ENCODE results near the gene HIPK3.
"Not testable (repeated sequence)": the region's sequence is repeated elsewhere in the genome, so short reads cannot be mapped to it uniquely, and the experiment has no call there.

The HIPK3 gene

GRCh38 chr11:33296695-33297094 lies 39.5 kb downstream of the HIPK3 start:
- H3K4me1 ChIP-seq (ENCODE audit: control insufficient read depth, insufficient read depth, low read length): no peaks in the 10 kb centered on the region
- H3K27me3 ChIP-seq (ENCODE audit: control insufficient read depth, insufficient read depth, low read length, poor library complexity, severe bottlenecking): no peaks in the 10 kb centered on the region
- H3K36me3 ChIP-seq (ENCODE audit: control insufficient read depth, insufficient read depth, low read length): no peaks in the 10 kb centered on the region
- H3K27ac ChIP-seq (ENCODE audit: insufficient read depth, low read depth, low read length, poor library complexity, severe bottlenecking): no peak overlapping the region
- 95% methylated on average over 5 of the region's 5 CpGs for WGBS, 2 experiments
- H3K9me3 ChIP-seq (ENCODE audit: control insufficient read depth, low read length): no peaks in the 10 kb centered on the region
- no peak overlapping the region for H3K4me3 ChIP-seq (ENCODE audit: insufficient read depth, low read depth, low read length)

- Histone ChIP-seq H3K4me1 (ENCODE audit: control insufficient read depth, insufficient read depth, low read length) (no peaks in the 10 kb centered on the region), H3K27ac (ENCODE audit: insufficient read depth, low read depth, low read length, poor library complexity, severe bottlenecking) (no peak overlapping the region), H3K9me3 (ENCODE audit: control insufficient read depth, low read length) (no peaks in the 10 kb centered on the region), H3K27me3 (ENCODE audit: control insufficient read depth, insufficient read depth, low read length, poor library complexity, severe bottlenecking) (no peaks in the 10 kb centered on the region), H3K4me3 (ENCODE audit: insufficient read depth, low read depth, low read length) (no peak overlapping the region), H3K36me3 (ENCODE audit: control insufficient read depth, insufficient read depth, low read length) (no peaks in the 10 kb centered on the region)
- WGBS, 2 experiments: 93 to 96% methylated on average over 2 of the region's 4 CpGs
Measured at GRCh38 chr11:33303541-33303940, 46.4 kb downstream of the HIPK3 start.

GRCh38 chr11:33306821-33307220 lies 49.6 kb downstream of the HIPK3 start:
- 88 to 92% methylated on average over 6 of the region's 6 CpGs for WGBS, 2 experiments
- H3K27me3 ChIP-seq (ENCODE audit: control insufficient read depth, insufficient read depth, low read length, poor library complexity, severe bottlenecking); H3K36me3 ChIP-seq (ENCODE audit: control insufficient read depth, insufficient read depth, low read length); H3K4me3 ChIP-seq (ENCODE audit: insufficient read depth, low read depth, low read length); H3K4me1 ChIP-seq (ENCODE audit: control insufficient read depth, insufficient read depth, low read length); H3K27ac ChIP-seq (ENCODE audit: insufficient read depth, low read depth, low read length, poor library complexity, severe bottlenecking); H3K9me3 ChIP-seq (ENCODE audit: control insufficient read depth, low read length): not testable (repeated sequence)

- Histone ChIP-seq H3K4me1 (ENCODE audit: control insufficient read depth, insufficient read depth, low read length) (no peaks in the 10 kb centered on the region), H3K9me3 (ENCODE audit: control insufficient read depth, low read length) (no peaks in the 10 kb centered on the region), H3K36me3 (ENCODE audit: control insufficient read depth, insufficient read depth, low read length) (no peaks in the 10 kb centered on the region), H3K4me3 (ENCODE audit: insufficient read depth, low read depth, low read length) (no peak overlapping the region), H3K27me3 (ENCODE audit: control insufficient read depth, insufficient read depth, low read length, poor library complexity, severe bottlenecking) (no peaks in the 10 kb centered on the region), H3K27ac (ENCODE audit: insufficient read depth, low read depth, low read length, poor library complexity, severe bottlenecking) (no peak overlapping the region)
Measured at GRCh38 chr11:33307984-33308383, 50.8 kb downstream of the HIPK3 start.

GRCh38 chr11:33309118-33309517 lies 51.9 kb downstream of the HIPK3 start:
- H3K9me3 ChIP-seq (ENCODE audit: control insufficient read depth, low read length): no peaks in the 10 kb centered on the region
- WGBS, 2 experiments: 92 to 100% methylated on average over 1 of the region's 1 CpG
- H3K27me3 ChIP-seq (ENCODE audit: control insufficient read depth, insufficient read depth, low read length, poor library complexity, severe bottlenecking): no peaks in the 10 kb centered on the region
- H3K27ac ChIP-seq (ENCODE audit: insufficient read depth, low read depth, low read length, poor library complexity, severe bottlenecking): no peak overlapping the region
- H3K4me3 ChIP-seq (ENCODE audit: insufficient read depth, low read depth, low read length): no peak overlapping the region
- H3K4me1 ChIP-seq (ENCODE audit: control insufficient read depth, insufficient read depth, low read length): no peaks in the 10 kb centered on the region
- no peaks in the 10 kb centered on the region for H3K36me3 ChIP-seq (ENCODE audit: control insufficient read depth, insufficient read depth, low read length)

- H3K9me3 ChIP-seq (ENCODE audit: control insufficient read depth, low read length): no peaks in the 10 kb centered on the region
- no peaks in the 10 kb centered on the region for H3K27me3 ChIP-seq (ENCODE audit: control insufficient read depth, insufficient read depth, low read length, poor library complexity, severe bottlenecking)
- peak overlapping the region; percentile 40 for H3K27ac ChIP-seq (ENCODE audit: insufficient read depth, low read depth, low read length, poor library complexity, severe bottlenecking)
- 82 to 84% methylated on average over 9 of the region's 9 CpGs for WGBS, 2 experiments
- H3K4me1 ChIP-seq (ENCODE audit: control insufficient read depth, insufficient read depth, low read length): no peaks in the 10 kb centered on the region
- H3K36me3 ChIP-seq (ENCODE audit: control insufficient read depth, insufficient read depth, low read length): no peaks in the 10 kb centered on the region
- H3K4me3 ChIP-seq (ENCODE audit: insufficient read depth, low read depth, low read length): no peak overlapping the region
Measured at GRCh38 chr11:33310720-33311500, 53.7 kb downstream of the HIPK3 start.

GRCh38 chr11:33311680-33312079 lies 54.5 kb downstream of the HIPK3 start:
- Histone ChIP-seq H3K4me3 (ENCODE audit: insufficient read depth, low read depth, low read length) (no peak overlapping the region), H3K27ac (ENCODE audit: insufficient read depth, low read depth, low read length, poor library complexity, severe bottlenecking) (no peak overlapping the region), H3K9me3 (ENCODE audit: control insufficient read depth, low read length) (no peaks in the 10 kb centered on the region), H3K27me3 (ENCODE audit: control insufficient read depth, insufficient read depth, low read length, poor library complexity, severe bottlenecking) (no peaks in the 10 kb centered on the region), H3K36me3 (ENCODE audit: control insufficient read depth, insufficient read depth, low read length) (no peaks in the 10 kb centered on the region), H3K4me1 (ENCODE audit: control insufficient read depth, insufficient read depth, low read length) (no peaks in the 10 kb centered on the region)
- WGBS, 2 experiments: 82 to 96% methylated on average over 1 of the region's 3 CpGs

GRCh38 chr11:33315822-33316221 lies 58.6 kb downstream of the HIPK3 start:
- 91% methylated on average over 1 of the region's 3 CpGs; no CpG with 5 or more reads in 1 of the 2 experiments for WGBS, 2 experiments
- H3K4me3 ChIP-seq (ENCODE audit: insufficient read depth, low read depth, low read length): no peak overlapping the region
- H3K36me3 ChIP-seq (ENCODE audit: control insufficient read depth, insufficient read depth, low read length): no peaks in the 10 kb centered on the region
- no peaks in the 10 kb centered on the region for H3K9me3 ChIP-seq (ENCODE audit: control insufficient read depth, low read length)
- no peak overlapping the region for H3K27ac ChIP-seq (ENCODE audit: insufficient read depth, low read depth, low read length, poor library complexity, severe bottlenecking)
- H3K4me1 ChIP-seq (ENCODE audit: control insufficient read depth, insufficient read depth, low read length): no peaks in the 10 kb centered on the region
- no peaks in the 10 kb centered on the region for H3K27me3 ChIP-seq (ENCODE audit: control insufficient read depth, insufficient read depth, low read length, poor library complexity, severe bottlenecking)

GRCh38 chr11:33317662-33318061 lies 60.5 kb downstream of the HIPK3 start:
- Histone ChIP-seq H3K4me3 (ENCODE audit: insufficient read depth, low read depth, low read length) (no peak overlapping the region), H3K9me3 (ENCODE audit: control insufficient read depth, low read length) (no peaks in the 10 kb centered on the region), H3K27me3 (ENCODE audit: control insufficient read depth, insufficient read depth, low read length, poor library complexity, severe bottlenecking) (no peaks in the 10 kb centered on the region), H3K4me1 (ENCODE audit: control insufficient read depth, insufficient read depth, low read length) (no peaks in the 10 kb centered on the region), H3K36me3 (ENCODE audit: control insufficient read depth, insufficient read depth, low read length) (no peaks in the 10 kb centered on the region), H3K27ac (ENCODE audit: insufficient read depth, low read depth, low read length, poor library complexity, severe bottlenecking) (no peak overlapping the region)
- WGBS, 2 experiments: 100% methylated on average over 1 of the region's 1 CpG

- H3K27ac ChIP-seq (ENCODE audit: insufficient read depth, low read depth, low read length, poor library complexity, severe bottlenecking): no peak overlapping the region
- H3K4me3 ChIP-seq (ENCODE audit: insufficient read depth, low read depth, low read length): no peak overlapping the region
- no peaks in the 10 kb centered on the region for H3K27me3 ChIP-seq (ENCODE audit: control insufficient read depth, insufficient read depth, low read length, poor library complexity, severe bottlenecking)
- no peaks in the 10 kb centered on the region for H3K4me1 ChIP-seq (ENCODE audit: control insufficient read depth, insufficient read depth, low read length)
- no peaks in the 10 kb centered on the region for H3K9me3 ChIP-seq (ENCODE audit: control insufficient read depth, low read length)
- WGBS, 2 experiments: 88 to 96% methylated on average over 1 of the region's 1 CpG
- H3K36me3 ChIP-seq (ENCODE audit: control insufficient read depth, insufficient read depth, low read length): no peaks in the 10 kb centered on the region
Measured at GRCh38 chr11:33320016-33320813, 63.0 kb downstream of the HIPK3 start.

Data from ectodermal cell (in vitro differentiated cells).